HEK293 (cell line): ENCODE results near the gene PODN.

Experiments
- CTCF ChIA-PET: fragments of 350-600 bp; formaldehyde crosslinking; extraction: SDS; loops from one replicate; lab custom pipeline; 2021; ENCODE audit warnings: antibody characterized with exemption; lab: Yijun Ruan, JAX
- POLR2A ChIA-PET: fragments of 300-600 bp; formaldehyde crosslinking; extraction: SDS; loops from one replicate; lab custom pipeline; 2020; ENCODE audit warnings: antibody characterized with exemption, inconsistent platforms; lab: Yijun Ruan, JAX
- H3K27ac ChIP-seq: fragments of 200-500 bp; sonication (Bioruptor generic); 2 replicates; pipeline ENCODE4 v1.5.1; 2014; ENCODE audit warnings: low read depth, low read length, control low read depth, inconsistent platforms; ENCODE audit errors: extremely low read depth
- H3K36me3 ChIP-seq, 2 experiments: fragments of 200-500 bp in 1 of 2; sonication (Bioruptor generic) in 1 of 2; 1 replicate in 1 of 2; 2 replicates in 1 of 2; pipeline ENCODE4 v1.5.1; 2014 to 2017; ENCODE audit warnings: inconsistent platforms in 2 of 2, low read length in 2 of 2; ENCODE audit not compliant: control insufficient read depth in 2 of 2, insufficient read depth in 1 of 2
- H3K4me1 ChIP-seq: fragments of 200-500 bp; sonication (Bioruptor generic); 2 replicates; pipeline ENCODE4 v1.5.1; 2014; ENCODE audit warnings: mild to moderate bottlenecking, low read length, inconsistent platforms; ENCODE audit not compliant: control insufficient read depth, insufficient read depth
- H3K4me3 ChIP-seq: 2 replicates; pipeline ENCODE4 v1.5.1; 2011; ENCODE audit warnings: low read depth, mild to moderate bottlenecking, control low read depth, low read length, moderate library complexity
- H3K9me3 ChIP-seq: fragments of 200-500 bp; sonication (Bioruptor generic); 2 replicates; pipeline ENCODE4 v1.5.1; 2014; ENCODE audit warnings: low read depth, low read length, inconsistent platforms; ENCODE audit not compliant: control insufficient read depth, insufficient read depth
- GLI2 ChIP-seq: fragments of 450-650 bp; formaldehyde crosslinking; IDR thresholded peaks from 2 replicates; pipeline ENCODE4; 2017; ENCODE audit warnings: missing biosample characterization, missing genetic modification characterization, low read depth, borderline replicate concordance
- SP3 ChIP-seq: fragments of 450-650 bp; formaldehyde crosslinking; IDR thresholded peaks from 2 replicates; pipeline ENCODE4 v1.5.1; 2016; ENCODE audit warnings: missing biosample characterization, missing genetic modification characterization
- YY1 ChIP-seq: fragments of 450-650 bp; formaldehyde crosslinking; IDR thresholded peaks from 2 replicates; pipeline ENCODE4 v1.5.1; 2018; ENCODE audit warnings: missing biosample characterization, missing genetic modification characterization
- ZBTB8A ChIP-seq: fragments of 450-650 bp; formaldehyde crosslinking; IDR thresholded peaks from 2 replicates; pipeline ENCODE4 v1.5.1; 2016; ENCODE audit warnings: missing biosample characterization, missing genetic modification characterization
- ZNF133 ChIP-seq: fragments of 450-650 bp; formaldehyde crosslinking; IDR thresholded peaks from 2 replicates; pipeline ENCODE4 v1.5.1; 2016; ENCODE audit warnings: missing biosample characterization, missing genetic modification characterization
- ZNF146 ChIP-seq: fragments of 450-650 bp; formaldehyde crosslinking; IDR thresholded peaks from 2 replicates; pipeline ENCODE4 v1.5.1; 2016; ENCODE audit warnings: missing biosample characterization, missing genetic modification characterization
- ZNF221 ChIP-seq: fragments of 450-650 bp; formaldehyde crosslinking; IDR thresholded peaks from 2 replicates; pipeline ENCODE4 v1.5.1; 2017; ENCODE audit warnings: missing biosample characterization, missing genetic modification characterization, borderline replicate concordance
- ZNF311 ChIP-seq: fragments of 450-650 bp; formaldehyde crosslinking; IDR thresholded peaks from 2 replicates; pipeline ENCODE4 v1.5.1; 2017; ENCODE audit warnings: missing biosample characterization, missing genetic modification characterization, borderline replicate concordance
- ZNF426 ChIP-seq: fragments of 450-650 bp; formaldehyde crosslinking; IDR thresholded peaks from 2 replicates; pipeline ENCODE4 v1.5.1; 2017; ENCODE audit warnings: missing biosample characterization, missing genetic modification characterization, mild to moderate bottlenecking, inconsistent platforms, moderate library complexity
- ZNF48 ChIP-seq: fragments of 450-650 bp; formaldehyde crosslinking; IDR thresholded peaks from 2 replicates; pipeline ENCODE4 v1.5.1; 2016; ENCODE audit warnings: missing biosample characterization, missing genetic modification characterization
- ZNF629 ChIP-seq: fragments of 450-650 bp; formaldehyde crosslinking; IDR thresholded peaks from 2 replicates; pipeline ENCODE4 v1.5.1; 2017; ENCODE audit warnings: missing biosample characterization, missing genetic modification characterization
- ZNF785 ChIP-seq: fragments of 450-650 bp; formaldehyde crosslinking; IDR thresholded peaks from 2 replicates; pipeline ENCODE4 v1.5.1; 2016; ENCODE audit warnings: missing biosample characterization, missing genetic modification characterization
- ZNF792 ChIP-seq: fragments of 450-650 bp; formaldehyde crosslinking; IDR thresholded peaks from 2 replicates; pipeline ENCODE4 v1.5.1; 2016; ENCODE audit warnings: missing biosample characterization, missing genetic modification characterization
- TF ChIP-seq, protein P1 (sequence below): fragments of 450-650 bp; formaldehyde crosslinking; IDR thresholded peaks from 2 replicates; pipeline ENCODE4 v1.5.1; 2016; ENCODE audit warnings: missing biosample characterization, missing genetic modification characterization
- TF ChIP-seq, protein P2 (sequence below): sonication (generic); formaldehyde crosslinking; IDR thresholded peaks from 2 replicates; pipeline ENCODE4 v1.8.1; 2022; ENCODE audit warnings: mild to moderate bottlenecking, moderate library complexity, missing genetic modification reagents
- TF ChIP-seq, protein P3 (sequence below): fragments of 450-650 bp; formaldehyde crosslinking; IDR thresholded peaks from 2 replicates; pipeline ENCODE4 v1.5.1; 2016; ENCODE audit warnings: missing biosample characterization, missing genetic modification characterization
- TF ChIP-seq, protein P4 (sequence below): fragments of 450-650 bp; formaldehyde crosslinking; IDR thresholded peaks from 2 replicates; pipeline ENCODE4 v1.5.1; 2017; ENCODE audit warnings: missing biosample characterization, missing genetic modification characterization
- TF ChIP-seq, protein P5 (sequence below): fragments of 450-650 bp; formaldehyde crosslinking; IDR thresholded peaks from 2 replicates; pipeline ENCODE4 v1.5.1; 2016; ENCODE audit warnings: missing biosample characterization, missing genetic modification characterization
- TF ChIP-seq, protein P6 (sequence below): fragments of 450-650 bp; formaldehyde crosslinking; IDR thresholded peaks from 2 replicates; pipeline ENCODE4 v1.5.1; 2016; ENCODE audit warnings: missing biosample characterization, missing genetic modification characterization, low read depth

The PODN gene

DNA sequence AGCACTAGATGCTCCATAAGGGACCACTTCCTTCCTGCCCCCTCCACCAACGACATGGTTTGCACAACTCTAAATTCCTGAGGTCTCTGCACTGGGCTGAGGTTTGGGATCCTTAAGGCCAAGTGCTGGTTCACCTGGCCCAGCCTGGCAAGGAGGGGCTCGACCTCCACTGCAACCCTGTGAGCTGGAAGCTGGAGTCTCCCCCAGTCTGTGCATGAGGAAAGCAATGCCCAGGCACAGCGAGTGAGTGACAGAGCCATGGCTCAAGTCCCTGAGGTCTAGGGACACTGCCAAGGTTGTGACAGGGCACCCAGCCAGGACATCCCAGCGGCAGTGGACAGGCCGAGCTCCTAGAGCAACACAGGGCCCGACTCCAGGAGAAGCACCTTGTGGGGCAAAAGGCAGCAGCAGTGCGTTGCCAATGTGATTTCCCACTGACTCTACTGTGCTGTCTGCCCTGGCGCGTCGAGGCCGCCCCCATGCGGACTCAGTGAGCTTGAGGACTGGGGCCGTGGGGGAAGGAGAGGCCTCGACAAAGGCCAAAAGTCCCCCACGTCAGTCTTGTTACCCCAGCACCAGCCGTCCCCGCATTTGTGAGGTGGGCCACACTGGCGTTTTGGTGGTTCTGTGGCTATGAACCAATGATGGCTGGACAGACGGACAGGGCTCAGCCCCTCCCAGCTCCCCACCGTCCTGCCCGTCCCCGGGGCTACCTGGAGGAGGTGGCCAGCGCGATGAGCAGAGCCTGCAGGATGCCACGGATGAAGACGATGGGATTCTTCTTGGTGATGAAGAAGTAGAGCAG lies 30.0 kb downstream of the PODN start:
- ChIA-PET CTCF (no interaction called here), POLR2A (no interaction called here)
- no peaks in the 10 kb centered on the region for H3K9me3 ChIP-seq
- no peak overlapping the region for H3K4me3 ChIP-seq
- H3K4me1 ChIP-seq: no peaks in the 10 kb centered on the region
- TF ChIP-seq SP3 (tag by site-specific recombination) (no peak), ZNF48 (tag by site-specific recombination) (no peak), ZNF629 (tag by site-specific recombination) (no peak), ZNF221 (tag by site-specific recombination) (no peak), ZNF311 (no peak), ZNF133 (tag by site-specific recombination) (no peak), ZNF146 (tag by site-specific recombination) (no peak), ZNF785 (tag by site-specific recombination) (no peak), GLI2 (tag by site-specific recombination) (no peak), ZBTB8A (tag by site-specific recombination) (no peak), YY1 (tag by site-specific recombination) (no peak), ZNF426 (no peak), ZNF792 (tag by site-specific recombination) (no peak)
- TF ChIP-seq, protein P1, sequence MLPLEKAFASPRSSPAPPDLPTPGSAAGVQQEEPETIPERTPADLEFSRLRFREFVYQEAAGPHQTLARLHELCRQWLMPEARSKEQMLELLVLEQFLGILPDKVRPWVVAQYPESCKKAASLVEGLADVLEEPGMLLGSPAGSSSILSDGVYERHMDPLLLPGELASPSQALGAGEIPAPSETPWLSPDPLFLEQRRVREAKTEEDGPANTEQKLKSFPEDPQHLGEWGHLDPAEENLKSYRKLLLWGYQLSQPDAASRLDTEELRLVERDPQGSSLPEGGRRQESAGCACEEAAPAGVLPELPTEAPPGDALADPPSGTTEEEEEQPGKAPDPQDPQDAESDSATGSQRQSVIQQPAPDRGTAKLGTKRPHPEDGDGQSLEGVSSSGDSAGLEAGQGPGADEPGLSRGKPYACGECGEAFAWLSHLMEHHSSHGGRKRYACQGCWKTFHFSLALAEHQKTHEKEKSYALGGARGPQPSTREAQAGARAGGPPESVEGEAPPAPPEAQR: no peak
- TF ChIP-seq, protein P2, sequence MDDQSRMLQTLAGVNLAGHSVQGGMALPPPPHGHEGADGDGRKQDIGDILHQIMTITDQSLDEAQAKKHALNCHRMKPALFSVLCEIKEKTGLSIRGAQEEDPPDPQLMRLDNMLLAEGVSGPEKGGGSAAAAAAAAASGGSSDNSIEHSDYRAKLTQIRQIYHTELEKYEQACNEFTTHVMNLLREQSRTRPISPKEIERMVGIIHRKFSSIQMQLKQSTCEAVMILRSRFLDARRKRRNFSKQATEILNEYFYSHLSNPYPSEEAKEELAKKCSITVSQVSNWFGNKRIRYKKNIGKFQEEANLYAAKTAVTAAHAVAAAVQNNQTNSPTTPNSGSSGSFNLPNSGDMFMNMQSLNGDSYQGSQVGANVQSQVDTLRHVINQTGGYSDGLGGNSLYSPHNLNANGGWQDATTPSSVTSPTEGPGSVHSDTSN: no peak
- TF ChIP-seq, protein P3, sequence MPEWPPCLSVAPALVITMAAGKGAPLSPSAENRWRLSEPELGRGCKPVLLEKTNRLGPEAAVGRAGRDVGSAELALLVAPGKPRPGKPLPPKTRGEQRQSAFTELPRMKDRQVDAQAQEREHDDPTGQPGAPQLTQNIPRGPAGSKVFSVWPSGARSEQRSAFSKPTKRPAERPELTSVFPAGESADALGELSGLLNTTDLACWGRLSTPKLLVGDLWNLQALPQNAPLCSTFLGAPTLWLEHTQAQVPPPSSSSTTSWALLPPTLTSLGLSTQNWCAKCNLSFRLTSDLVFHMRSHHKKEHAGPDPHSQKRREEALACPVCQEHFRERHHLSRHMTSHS (tag by site-specific recombination): no peak
- TF ChIP-seq, protein P4, sequence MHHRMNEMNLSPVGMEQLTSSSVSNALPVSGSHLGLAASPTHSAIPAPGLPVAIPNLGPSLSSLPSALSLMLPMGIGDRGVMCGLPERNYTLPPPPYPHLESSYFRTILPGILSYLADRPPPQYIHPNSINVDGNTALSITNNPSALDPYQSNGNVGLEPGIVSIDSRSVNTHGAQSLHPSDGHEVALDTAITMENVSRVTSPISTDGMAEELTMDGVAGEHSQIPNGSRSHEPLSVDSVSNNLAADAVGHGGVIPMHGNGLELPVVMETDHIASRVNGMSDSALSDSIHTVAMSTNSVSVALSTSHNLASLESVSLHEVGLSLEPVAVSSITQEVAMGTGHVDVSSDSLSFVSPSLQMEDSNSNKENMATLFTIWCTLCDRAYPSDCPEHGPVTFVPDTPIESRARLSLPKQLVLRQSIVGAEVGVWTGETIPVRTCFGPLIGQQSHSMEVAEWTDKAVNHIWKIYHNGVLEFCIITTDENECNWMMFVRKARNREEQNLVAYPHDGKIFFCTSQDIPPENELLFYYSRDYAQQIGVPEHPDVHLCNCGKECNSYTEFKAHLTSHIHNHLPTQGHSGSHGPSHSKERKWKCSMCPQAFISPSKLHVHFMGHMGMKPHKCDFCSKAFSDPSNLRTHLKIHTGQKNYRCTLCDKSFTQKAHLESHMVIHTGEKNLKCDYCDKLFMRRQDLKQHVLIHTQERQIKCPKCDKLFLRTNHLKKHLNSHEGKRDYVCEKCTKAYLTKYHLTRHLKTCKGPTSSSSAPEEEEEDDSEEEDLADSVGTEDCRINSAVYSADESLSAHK (tag by site-specific recombination): no peak
- TF ChIP-seq, protein P5, sequence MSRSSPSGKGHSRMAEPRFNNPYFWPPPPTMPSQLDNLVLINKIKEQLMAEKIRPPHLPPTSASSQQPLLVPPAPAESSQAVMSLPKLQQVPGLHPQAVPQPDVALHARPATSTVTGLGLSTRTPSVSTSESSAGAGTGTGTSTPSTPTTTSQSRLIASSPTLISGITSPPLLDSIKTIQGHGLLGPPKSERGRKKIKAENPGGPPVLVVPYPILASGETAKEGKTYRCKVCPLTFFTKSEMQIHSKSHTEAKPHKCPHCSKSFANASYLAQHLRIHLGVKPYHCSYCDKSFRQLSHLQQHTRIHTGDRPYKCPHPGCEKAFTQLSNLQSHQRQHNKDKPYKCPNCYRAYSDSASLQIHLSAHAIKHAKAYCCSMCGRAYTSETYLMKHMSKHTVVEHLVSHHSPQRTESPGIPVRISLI: no peak
- TF ChIP-seq, protein P6, sequence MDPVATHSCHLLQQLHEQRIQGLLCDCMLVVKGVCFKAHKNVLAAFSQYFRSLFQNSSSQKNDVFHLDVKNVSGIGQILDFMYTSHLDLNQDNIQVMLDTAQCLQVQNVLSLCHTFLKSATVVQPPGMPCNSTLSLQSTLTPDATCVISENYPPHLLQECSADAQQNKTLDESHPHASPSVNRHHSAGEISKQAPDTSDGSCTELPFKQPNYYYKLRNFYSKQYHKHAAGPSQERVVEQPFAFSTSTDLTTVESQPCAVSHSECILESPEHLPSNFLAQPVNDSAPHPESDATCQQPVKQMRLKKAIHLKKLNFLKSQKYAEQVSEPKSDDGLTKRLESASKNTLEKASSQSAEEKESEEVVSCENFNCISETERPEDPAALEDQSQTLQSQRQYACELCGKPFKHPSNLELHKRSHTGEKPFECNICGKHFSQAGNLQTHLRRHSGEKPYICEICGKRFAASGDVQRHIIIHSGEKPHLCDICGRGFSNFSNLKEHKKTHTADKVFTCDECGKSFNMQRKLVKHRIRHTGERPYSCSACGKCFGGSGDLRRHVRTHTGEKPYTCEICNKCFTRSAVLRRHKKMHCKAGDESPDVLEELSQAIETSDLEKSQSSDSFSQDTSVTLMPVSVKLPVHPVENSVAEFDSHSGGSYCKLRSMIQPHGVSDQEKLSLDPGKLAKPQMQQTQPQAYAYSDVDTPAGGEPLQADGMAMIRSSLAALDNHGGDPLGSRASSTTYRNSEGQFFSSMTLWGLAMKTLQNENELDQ (tag by site-specific recombination): no peak
- no peaks in the 10 kb centered on the region for H3K36me3 ChIP-seq
- no peak overlapping the region for H3K27ac ChIP-seq
